Stimulated activated CD8-positive, alpha-beta memory T cell treated with anti-CD3 and anti-CD28 coated beads, Interleukin-12 subunit alpha, Interleukin-12 subunit beta, amount 100 ng/mL, for 1 hour (primary cell): ENCODE results near the gene PYGB.

Experiments used
- DNase-seq: peaks from one replicate; pipeline ENCODE4 v3.0.0-alpha.2; 2020; ENCODE audit warnings: low read depth

The PYGB gene

GRCh38 chr20:25336561-25337422 is 88.9 kb downstream of the PYGB start:
- no peak for DNase-seq

- DNase-seq: no peak
Observed at GRCh38 chr20:25338112-25339023, 90.5 kb downstream of the PYGB start.

- DNase-seq: no peak
Observed at GRCh38 chr20:25339608-25340007, 91.7 kb downstream of the PYGB start.

- no peak for DNase-seq
Observed at GRCh38 chr20:25340380-25340779, 92.5 kb downstream of the PYGB start.

GRCh38 chr20:25341716-25342680 is 94.1 kb downstream of the PYGB start:
- no peak for DNase-seq

GRCh38 chr20:25344634-25345033 is 96.7 kb downstream of the PYGB start:
- no peak for DNase-seq

GRCh38 chr20:25345721-25346120 is 97.8 kb downstream of the PYGB start:
- no peak for DNase-seq

GRCh38 chr20:25346349-25346748 is 98.5 kb downstream of the PYGB start:
- DNase-seq: no peak
